ENCODE data around the gene AFTPH. TPM values are rescaled to one million over a fixed set of nuclear protein-coding genes. Genes with fewer than 3 reads are reported as not detected.

The AFTPH gene
- total and polyA plus RNA-seq, 3 donors from 2014 or later: 38.7 to 56.1 (median 43.9) TPM

- TF ChIP-seq CTCF (IDR thresholded peaks at IDR 0.05): no peak
- no peak for TF ChIP-seq POLR2A (IDR thresholded peaks at IDR 0.05)
- no peak overlapping the region for H3K4me3 ChIP-seq
- DNase-seq: no peak
- intact Hi-C loops (cut with DNase I; ENCODE audit: low total_unique reads): no loop called here
- H3K36me3 ChIP-seq (ENCODE audit: low read depth, missing control alignments): no peaks in the 10 kb centered on the region
- no peak overlapping the region for H3K27ac ChIP-seq
- 82 to 85% methylated on average over 4 of the region's 4 CpGs for WGBS, 2 donors
- no peaks in the 10 kb centered on the region for H3K4me1 ChIP-seq
- no peaks in the 10 kb centered on the region for H3K9me3 ChIP-seq
- no peaks in the 10 kb centered on the region for H3K27me3 ChIP-seq
Observed at GRCh38 chr2:64502860-64503259, 21.3 kb upstream of the AFTPH start.

GRCh38 chr2:64504774-64505720, 19.1 kb upstream of the AFTPH start:
- WGBS, 2 donors: 86 to 88% methylated on average over 16 of the region's 16 CpGs
- TF ChIP-seq CTCF (IDR thresholded peaks at IDR 0.05): no peak
- no peak for TF ChIP-seq POLR2A (IDR thresholded peaks at IDR 0.05)
- Histone ChIP-seq H3K4me3 (no peak overlapping the region), H3K27me3 (no peaks in the 10 kb centered on the region), H3K9me3 (no peaks in the 10 kb centered on the region), H3K36me3 (ENCODE audit: low read depth, missing control alignments) (no peaks in the 10 kb centered on the region), H3K4me1 (no peaks in the 10 kb centered on the region), H3K27ac (no peak overlapping the region)
- intact Hi-C loops (cut with DNase I; ENCODE audit: low total_unique reads): no loop called here
- no peak for DNase-seq

GRCh38 chr2:64506686-64507085, 17.4 kb upstream of the AFTPH start:
- intact Hi-C loops (cut with DNase I; ENCODE audit: low total_unique reads): no loop called here
- Histone ChIP-seq H3K27me3 (no peaks in the 10 kb centered on the region), H3K27ac (no peak overlapping the region), H3K4me1 (no peaks in the 10 kb centered on the region), H3K36me3 (ENCODE audit: low read depth, missing control alignments) (no peaks in the 10 kb centered on the region), H3K4me3 (no peak overlapping the region), H3K9me3 (no peaks in the 10 kb centered on the region)
- TF ChIP-seq CTCF (IDR thresholded peaks at IDR 0.05) (no peak), POLR2A (IDR thresholded peaks at IDR 0.05) (no peak)
- no peak for DNase-seq
- 90 to 92% methylated on average over 2 of the region's 2 CpGs for WGBS, 2 donors

- no peaks in the 10 kb centered on the region for H3K4me1 ChIP-seq
- WGBS, 2 donors: 50 to 79% methylated on average over 1 of the region's 1 CpG
- no peaks in the 10 kb centered on the region for H3K27me3 ChIP-seq
- H3K4me3 ChIP-seq: no peak overlapping the region
- DNase-seq: no peak
- TF ChIP-seq CTCF (IDR thresholded peaks at IDR 0.05): no peak
- no peak for TF ChIP-seq POLR2A (IDR thresholded peaks at IDR 0.05)
- no peak overlapping the region for H3K27ac ChIP-seq
- no peaks in the 10 kb centered on the region for H3K9me3 ChIP-seq
- no peaks in the 10 kb centered on the region for H3K36me3 ChIP-seq (ENCODE audit: low read depth, missing control alignments)
- intact Hi-C loops (cut with DNase I; ENCODE audit: low total_unique reads): no loop called here
Observed at GRCh38 chr2:64514008-64514407, 10.1 kb upstream of the AFTPH start.

DNA sequence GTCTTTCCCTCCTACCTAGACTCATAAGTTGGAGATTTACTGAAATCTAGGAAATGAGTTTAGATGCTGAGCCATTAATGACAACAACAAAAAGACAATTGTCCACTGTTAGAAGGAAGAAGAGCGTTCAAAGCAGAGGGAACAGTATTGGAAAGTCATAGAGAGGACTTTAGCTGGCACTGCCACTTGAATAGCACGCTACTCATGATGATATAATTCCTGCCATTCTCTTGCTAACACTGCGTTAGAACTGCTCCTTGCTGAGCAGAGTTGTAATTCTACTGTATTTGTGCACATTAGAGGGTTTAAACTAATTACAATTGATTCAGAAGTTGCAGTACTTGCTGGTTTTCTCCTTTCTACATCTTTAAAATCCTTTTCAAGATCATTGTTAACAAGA, 9.0 kb upstream of the AFTPH start:
- no peak overlapping the region for H3K27ac ChIP-seq
- H3K9me3 ChIP-seq: no peaks in the 10 kb centered on the region
- no peaks in the 10 kb centered on the region for H3K4me1 ChIP-seq
- DNase-seq: no peak
- H3K36me3 ChIP-seq (ENCODE audit: low read depth, missing control alignments): no peaks in the 10 kb centered on the region
- TF ChIP-seq POLR2A (IDR thresholded peaks at IDR 0.05): no peak
- no peak for TF ChIP-seq CTCF (IDR thresholded peaks at IDR 0.05)
- no peaks in the 10 kb centered on the region for H3K27me3 ChIP-seq
- no peak overlapping the region for H3K4me3 ChIP-seq
- intact Hi-C loops (cut with DNase I; ENCODE audit: low total_unique reads): no loop called here
- WGBS, 2 donors: 83 to 87% methylated on average over 3 of the region's 3 CpGs

All from testis (tissue), 3 donors.